HUES48 (cell line): Measurements from ENCODE around the gene GLYATL1.
"Not testable (repeated sequence)": the region's sequence is repeated elsewhere in the genome, so short reads cannot be mapped to it uniquely, and the experiment has no call there.

ENCODE experiments used
- H3K27ac ChIP-seq: one replicate; pipeline ENCODE4 v1.7.0; 2013; ENCODE audit warnings: low read depth, low read length, inconsistent platforms
- H3K27me3 ChIP-seq: 2 replicates; pipeline ENCODE4 v1.6.1; 2013; ENCODE audit warnings: mild to moderate bottlenecking, low read length; ENCODE audit not compliant: control insufficient read depth, insufficient read depth
- H3K36me3 ChIP-seq: 2 replicates; pipeline ENCODE4 v1.6.1; 2013; ENCODE audit warnings: low read length; ENCODE audit not compliant: control insufficient read depth, insufficient read depth
- H3K4me1 ChIP-seq: 2 replicates; pipeline ENCODE4 v1.6.1; 2013; ENCODE audit warnings: mild to moderate bottlenecking, low read length; ENCODE audit not compliant: control insufficient read depth, insufficient read depth
- H3K4me3 ChIP-seq: 2 replicates; pipeline ENCODE4 v1.5.1; 2013; ENCODE audit warnings: mild to moderate bottlenecking, low read depth, low read length
- H3K9ac ChIP-seq: 2 replicates; pipeline ENCODE4 v1.6.1; 2013; ENCODE audit warnings: mild to moderate bottlenecking, low read depth, low read length, moderate library complexity
- H3K9me3 ChIP-seq: 2 replicates; pipeline ENCODE4 v1.6.1; 2013; ENCODE audit warnings: low read length; ENCODE audit not compliant: control insufficient read depth, insufficient read depth

Gene GLYATL1

GRCh38 chr11:58998480-58999290, 59.4 kb downstream of the GLYATL1 start:
- Histone ChIP-seq H3K4me3 (no peak overlapping the region), H3K9ac (no peak overlapping the region), H3K4me1 (no peaks in the 10 kb centered on the region), H3K27me3 (no peaks in the 10 kb centered on the region), H3K9me3 (no peaks in the 10 kb centered on the region), H3K36me3 (no peaks in the 10 kb centered on the region), H3K27ac (no peak overlapping the region)

GRCh38 chr11:58999291-58999680, 60.0 kb downstream of the GLYATL1 start:
- H3K27me3 ChIP-seq, result no peaks in the 10 kb centered on the region
- H3K27ac ChIP-seq, result no peak overlapping the region
- H3K4me3 ChIP-seq, result no peak overlapping the region
- no peaks in the 10 kb centered on the region for H3K9me3 ChIP-seq
- H3K36me3 ChIP-seq, result no peaks in the 10 kb centered on the region
- no peak overlapping the region for H3K9ac ChIP-seq
- no peaks in the 10 kb centered on the region for H3K4me1 ChIP-seq

GRCh38 chr11:59000003-59000402, 60.7 kb downstream of the GLYATL1 start:
- H3K4me3 ChIP-seq, result no peak overlapping the region
- H3K9ac ChIP-seq, result no peak overlapping the region
- no peaks in the 10 kb centered on the region for H3K4me1 ChIP-seq
- no peaks in the 10 kb centered on the region for H3K27me3 ChIP-seq
- H3K36me3 ChIP-seq, result no peaks in the 10 kb centered on the region
- H3K27ac ChIP-seq, result no peak overlapping the region
- no peaks in the 10 kb centered on the region for H3K9me3 ChIP-seq

- not testable (repeated sequence) for H3K27ac ChIP-seq, H3K9me3 ChIP-seq, H3K36me3 ChIP-seq, H3K4me3 ChIP-seq, H3K9ac ChIP-seq, H3K27me3 ChIP-seq, H3K4me1 ChIP-seq
Observed at GRCh38 chr11:59002006-59002405, 62.7 kb downstream of the GLYATL1 start.
